Measurements from ENCODE around the gene AIMP1. TPM values are rescaled to one million over a fixed set of nuclear protein-coding genes. Genes with fewer than 3 reads are reported as not detected.
"Not testable (repeated sequence)": the region's sequence is repeated elsewhere in the genome, so short reads cannot be mapped to it uniquely, and the experiment has no call there.

The AIMP1 gene
- total and polyA plus RNA-seq, 4 experiments from 2014 or later: 47.0 to 95.9 (median 62.3) TPM

- Histone ChIP-seq H3K36me3 (ENCODE audit: insufficient read depth, low read length) (no peaks in the 10 kb centered on the region), H3K4me3 (ENCODE audit: low read length in 2 of 2) (no peak overlapping the region), H3K4me1 (ENCODE audit: insufficient read depth, low read length) (no peaks in the 10 kb centered on the region), H3K27me3 (ENCODE audit: insufficient read depth, low read length) (no peaks in the 10 kb centered on the region), H3K27ac (ENCODE audit: low read depth, low read length) (no peak overlapping the region), H3K9me3 (ENCODE audit: control insufficient read depth in 1 of 2, low read length in 2 of 2) (no peaks in the 10 kb centered on the region)
- peaks cover 0 to 4% (median 0%) of the 10 kb centered on the region in 4 donors for H3K4me1 Mint-ChIP-seq
- ChIA-PET POLR2A (ENCODE audit: partially characterized antibody) (no interaction called here), CTCF (ENCODE audit: partially characterized antibody) (no interaction called here)
- H3K27me3 Mint-ChIP-seq: peaks cover 14% of the 10 kb centered on the region in 2 donors
- H3K9me3 Mint-ChIP-seq: no peaks in the 10 kb centered on the region
- DNase-seq: no peak
- intact Hi-C loops (cut with micrococcal nuclease): no loop called here
- no peaks in the 10 kb centered on the region for H3K36me3 Mint-ChIP-seq
- H3K4me3 Mint-ChIP-seq: no peak overlapping the region
- no peak overlapping the region for H3K27ac Mint-ChIP-seq
Observed at GRCh38 chr4:106371161-106371560, 54.8 kb downstream of the AIMP1 start.

- H3K4me1 Mint-ChIP-seq: peaks cover 0 to 4% (median 0%) of the 10 kb centered on the region in 4 donors
- intact Hi-C loops (cut with micrococcal nuclease): no loop called here
- no peak overlapping the region for H3K4me3 ChIP-seq (ENCODE audit: low read length in 2 of 2)
- H3K27me3 Mint-ChIP-seq: peaks cover 10 to 14% of the 10 kb centered on the region in 2 donors
- no peaks in the 10 kb centered on the region for H3K36me3 ChIP-seq (ENCODE audit: insufficient read depth, low read length)
- H3K27ac ChIP-seq (ENCODE audit: low read depth, low read length): no peak overlapping the region
- no peak overlapping the region for H3K4me3 Mint-ChIP-seq
- H3K9me3 ChIP-seq (ENCODE audit: control insufficient read depth in 1 of 2, low read length in 2 of 2): no peaks in the 10 kb centered on the region
- no peak overlapping the region for H3K27ac Mint-ChIP-seq
- H3K36me3 Mint-ChIP-seq: no peaks in the 10 kb centered on the region
- POLR2A ChIA-PET (ENCODE audit: partially characterized antibody): no interaction called here
- no peaks in the 10 kb centered on the region for H3K27me3 ChIP-seq (ENCODE audit: insufficient read depth, low read length)
- H3K4me1 ChIP-seq (ENCODE audit: insufficient read depth, low read length): no peaks in the 10 kb centered on the region
- H3K9me3 Mint-ChIP-seq: no peaks in the 10 kb centered on the region
- CTCF ChIA-PET (ENCODE audit: partially characterized antibody): no interaction called here
- DNase-seq: no peak
Observed at GRCh38 chr4:106373026-106373425, 56.7 kb downstream of the AIMP1 start.

GRCh38 chr4:106380179-106380578, 63.8 kb downstream of the AIMP1 start:
- H3K27me3 ChIP-seq (ENCODE audit: insufficient read depth, low read length): no peaks in the 10 kb centered on the region
- no peak for DNase-seq
- H3K4me3 ChIP-seq (ENCODE audit: low read length in 2 of 2): no peak overlapping the region
- H3K27ac ChIP-seq (ENCODE audit: low read depth, low read length): no peak overlapping the region
- intact Hi-C loops (cut with micrococcal nuclease): no loop called here
- POLR2A ChIA-PET (ENCODE audit: partially characterized antibody): no interaction called here
- CTCF ChIA-PET (ENCODE audit: partially characterized antibody): no interaction called here
- H3K4me1 ChIP-seq (ENCODE audit: insufficient read depth, low read length): no peaks in the 10 kb centered on the region
- no peaks in the 10 kb centered on the region for H3K36me3 ChIP-seq (ENCODE audit: insufficient read depth, low read length)
- H3K9me3 ChIP-seq (ENCODE audit: control insufficient read depth in 1 of 2, low read length in 2 of 2): no peaks in the 10 kb centered on the region
- peaks cover 6 to 8% of the 10 kb centered on the region in 2 donors for H3K27me3 Mint-ChIP-seq
- H3K9me3 Mint-ChIP-seq: peaks cover 0 to 2% (median 0%) of the 10 kb centered on the region in 8 donors
- H3K4me1 Mint-ChIP-seq: no peaks in the 10 kb centered on the region
- no peak overlapping the region for H3K27ac Mint-ChIP-seq
- H3K4me3 Mint-ChIP-seq: no peak overlapping the region
- H3K36me3 Mint-ChIP-seq: no peaks in the 10 kb centered on the region

GRCh38 chr4:106384878-106385277, 68.5 kb downstream of the AIMP1 start:
- Histone ChIP-seq H3K4me1 (ENCODE audit: insufficient read depth, low read length) (no peaks in the 10 kb centered on the region), H3K27ac (ENCODE audit: low read depth, low read length) (no peak overlapping the region), H3K4me3 (ENCODE audit: low read length in 2 of 2) (no peak overlapping the region), H3K36me3 (ENCODE audit: insufficient read depth, low read length) (no peaks in the 10 kb centered on the region), H3K27me3 (ENCODE audit: insufficient read depth, low read length) (no peaks in the 10 kb centered on the region), H3K9me3 (ENCODE audit: control insufficient read depth in 1 of 2, low read length in 2 of 2) (no peaks in the 10 kb centered on the region)
- intact Hi-C loops (cut with micrococcal nuclease): no loop called here
- H3K4me1 Mint-ChIP-seq: no peaks in the 10 kb centered on the region
- CTCF ChIA-PET (ENCODE audit: partially characterized antibody): no interaction called here
- H3K9me3 Mint-ChIP-seq: peaks cover 0 to 7% (median 0%) of the 10 kb centered on the region in 8 donors
- H3K4me3 Mint-ChIP-seq: no peak overlapping the region
- no peak for DNase-seq
- no peak overlapping the region for H3K27ac Mint-ChIP-seq
- POLR2A ChIA-PET (ENCODE audit: partially characterized antibody): interaction anchor here (0.7 kb wide), 1 partner anchor 632 kb away, joined by 3 read pairs; no protein-coding TSS in a partner anchor
- H3K27me3 Mint-ChIP-seq: peaks cover 0 to 2% of the 10 kb centered on the region in 2 donors
- H3K36me3 Mint-ChIP-seq: no peaks in the 10 kb centered on the region

GRCh38 chr4:106385853-106386393, 69.6 kb downstream of the AIMP1 start:
- Histone ChIP-seq H3K27ac (ENCODE audit: low read depth, low read length) (no peak overlapping the region), H3K27me3 (ENCODE audit: insufficient read depth, low read length) (no peaks in the 10 kb centered on the region), H3K36me3 (ENCODE audit: insufficient read depth, low read length) (no peaks in the 10 kb centered on the region), H3K9me3 (ENCODE audit: control insufficient read depth in 1 of 2, low read length in 2 of 2) (no peaks in the 10 kb centered on the region), H3K4me3 (ENCODE audit: low read length in 2 of 2) (no peak overlapping the region), H3K4me1 (ENCODE audit: insufficient read depth, low read length) (no peaks in the 10 kb centered on the region)
- H3K27me3 Mint-ChIP-seq: no peaks in the 10 kb centered on the region
- H3K4me1 Mint-ChIP-seq: no peaks in the 10 kb centered on the region
- H3K27ac Mint-ChIP-seq: no peak overlapping the region
- POLR2A ChIA-PET (ENCODE audit: partially characterized antibody): no interaction called here
- H3K36me3 Mint-ChIP-seq: no peaks in the 10 kb centered on the region
- H3K4me3 Mint-ChIP-seq: no peak overlapping the region
- CTCF ChIA-PET (ENCODE audit: partially characterized antibody): no interaction called here
- no peak for DNase-seq
- peaks cover 0 to 7% (median 0%) of the 10 kb centered on the region in 8 donors for H3K9me3 Mint-ChIP-seq
- intact Hi-C loops (cut with micrococcal nuclease): no loop called here

- Histone ChIP-seq H3K27ac (ENCODE audit: low read depth, low read length) (no peak overlapping the region), H3K27me3 (ENCODE audit: insufficient read depth, low read length) (no peaks in the 10 kb centered on the region), H3K9me3 (ENCODE audit: control insufficient read depth in 1 of 2, low read length in 2 of 2) (no peaks in the 10 kb centered on the region), H3K4me3 (ENCODE audit: low read length in 2 of 2) (no peak overlapping the region), H3K4me1 (ENCODE audit: insufficient read depth, low read length) (no peaks in the 10 kb centered on the region), H3K36me3 (ENCODE audit: insufficient read depth, low read length) (no peaks in the 10 kb centered on the region)
- intact Hi-C loops (cut with micrococcal nuclease): no loop called here
- Mint-ChIP-seq H3K27me3 (peaks cover 2 to 4% of the 10 kb centered on the region in 2 donors), H3K36me3 (peaks cover 0 to 2% of the 10 kb centered on the region in 2 donors), H3K4me1 (no peaks in the 10 kb centered on the region), H3K9me3 (peaks cover 5 to 58% (median 34%) of the 10 kb centered on the region in 8 donors), H3K4me3 (no peak overlapping the region), H3K27ac (no peak overlapping the region)
- no peak for DNase-seq
- POLR2A ChIA-PET (ENCODE audit: partially characterized antibody): no interaction called here
- CTCF ChIA-PET (ENCODE audit: partially characterized antibody): no interaction called here
Observed at GRCh38 chr4:106395582-106395981, 79.2 kb downstream of the AIMP1 start.

- DNase-seq; H3K4me3 ChIP-seq (ENCODE audit: low read length in 2 of 2); H3K4me1 ChIP-seq (ENCODE audit: insufficient read depth, low read length); H3K27me3 ChIP-seq (ENCODE audit: insufficient read depth, low read length); H3K4me3 Mint-ChIP-seq; H3K4me1 Mint-ChIP-seq; POLR2A ChIA-PET (ENCODE audit: partially characterized antibody); intact Hi-C loops (cut with micrococcal nuclease); H3K27me3 Mint-ChIP-seq; CTCF ChIA-PET (ENCODE audit: partially characterized antibody); H3K9me3 ChIP-seq (ENCODE audit: control insufficient read depth in 1 of 2, low read length in 2 of 2); H3K27ac ChIP-seq (ENCODE audit: low read depth, low read length); H3K36me3 ChIP-seq (ENCODE audit: insufficient read depth, low read length); H3K36me3 Mint-ChIP-seq; H3K27ac Mint-ChIP-seq: not testable (repeated sequence)
- H3K9me3 Mint-ChIP-seq: peaks cover 2 to 46% (median 32%) of the 10 kb centered on the region in 8 donors
Observed at GRCh38 chr4:106398898-106399297, 82.5 kb downstream of the AIMP1 start.
